Measurements from ENCODE around the gene DIPK2A.

DNA sequence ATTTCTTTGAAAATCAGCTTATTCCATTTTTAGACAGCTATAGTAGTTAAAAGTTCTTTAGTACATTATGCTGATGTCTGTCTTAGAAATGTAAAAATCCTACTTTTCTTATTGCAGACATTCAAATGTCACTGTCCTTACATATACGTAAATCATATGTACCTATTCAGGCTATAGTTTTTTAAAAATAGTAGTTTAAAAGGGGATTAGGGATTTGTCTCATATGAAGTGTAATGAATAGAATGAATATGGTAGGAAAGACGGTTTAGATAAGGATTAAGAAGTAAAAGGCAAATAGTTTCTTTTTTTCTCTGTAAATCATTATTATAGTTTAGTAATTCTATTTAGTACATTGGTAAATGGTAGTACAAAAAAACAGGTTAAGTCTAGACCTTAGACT is 7.4 kb downstream of the DIPK2A start:
- TF ChIP-seq, protein P1, sequence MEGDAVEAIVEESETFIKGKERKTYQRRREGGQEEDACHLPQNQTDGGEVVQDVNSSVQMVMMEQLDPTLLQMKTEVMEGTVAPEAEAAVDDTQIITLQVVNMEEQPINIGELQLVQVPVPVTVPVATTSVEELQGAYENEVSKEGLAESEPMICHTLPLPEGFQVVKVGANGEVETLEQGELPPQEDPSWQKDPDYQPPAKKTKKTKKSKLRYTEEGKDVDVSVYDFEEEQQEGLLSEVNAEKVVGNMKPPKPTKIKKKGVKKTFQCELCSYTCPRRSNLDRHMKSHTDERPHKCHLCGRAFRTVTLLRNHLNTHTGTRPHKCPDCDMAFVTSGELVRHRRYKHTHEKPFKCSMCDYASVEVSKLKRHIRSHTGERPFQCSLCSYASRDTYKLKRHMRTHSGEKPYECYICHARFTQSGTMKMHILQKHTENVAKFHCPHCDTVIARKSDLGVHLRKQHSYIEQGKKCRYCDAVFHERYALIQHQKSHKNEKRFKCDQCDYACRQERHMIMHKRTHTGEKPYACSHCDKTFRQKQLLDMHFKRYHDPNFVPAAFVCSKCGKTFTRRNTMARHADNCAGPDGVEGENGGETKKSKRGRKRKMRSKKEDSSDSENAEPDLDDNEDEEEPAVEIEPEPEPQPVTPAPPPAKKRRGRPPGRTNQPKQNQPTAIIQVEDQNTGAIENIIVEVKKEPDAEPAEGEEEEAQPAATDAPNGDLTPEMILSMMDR (IDR thresholded peaks at IDR 0.05), result no peak
- no peak for TF ChIP-seq EZH2 (IDR thresholded peaks at IDR 0.05)
